ENCODE measurements around the gene BNC1.

DNA sequence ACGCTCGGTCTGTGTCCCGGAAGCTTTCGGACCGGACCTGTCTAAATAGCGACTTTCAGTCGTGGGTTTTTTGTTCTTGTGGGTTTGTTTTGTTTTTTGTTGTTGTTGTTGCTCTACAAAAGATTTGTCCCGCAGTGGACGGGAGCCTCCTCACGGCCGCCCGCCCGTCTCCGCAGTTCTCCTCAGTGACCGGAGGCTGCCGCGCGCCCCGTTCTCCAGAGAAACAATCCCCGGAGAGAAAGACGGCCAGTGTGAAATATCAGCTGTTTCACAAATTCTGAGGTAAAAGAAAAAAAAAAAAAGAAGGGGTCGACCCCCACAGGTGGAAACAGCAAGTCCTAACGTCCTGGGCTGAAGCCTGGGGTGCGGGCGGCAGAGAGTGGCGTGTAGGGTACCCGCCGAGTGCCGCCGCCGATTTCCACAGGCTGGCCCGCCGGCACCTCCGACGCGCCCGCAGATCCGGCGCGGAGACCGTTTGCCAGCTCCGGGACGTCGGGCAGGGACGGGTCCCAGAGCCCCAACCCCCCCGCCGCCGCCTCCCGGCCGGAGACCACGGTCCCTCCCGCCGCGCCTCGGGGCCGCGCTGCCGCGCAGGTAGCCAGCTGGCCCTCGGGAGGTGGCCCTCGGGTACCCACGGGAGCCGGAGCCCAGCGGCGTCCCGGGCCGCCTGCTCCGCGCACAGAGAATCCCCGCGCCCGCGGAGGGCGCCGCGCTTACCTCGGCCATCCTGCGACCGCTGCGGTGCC, 478 bp downstream of the BNC1 start:
- TF ChIP-seq, protein P1, sequence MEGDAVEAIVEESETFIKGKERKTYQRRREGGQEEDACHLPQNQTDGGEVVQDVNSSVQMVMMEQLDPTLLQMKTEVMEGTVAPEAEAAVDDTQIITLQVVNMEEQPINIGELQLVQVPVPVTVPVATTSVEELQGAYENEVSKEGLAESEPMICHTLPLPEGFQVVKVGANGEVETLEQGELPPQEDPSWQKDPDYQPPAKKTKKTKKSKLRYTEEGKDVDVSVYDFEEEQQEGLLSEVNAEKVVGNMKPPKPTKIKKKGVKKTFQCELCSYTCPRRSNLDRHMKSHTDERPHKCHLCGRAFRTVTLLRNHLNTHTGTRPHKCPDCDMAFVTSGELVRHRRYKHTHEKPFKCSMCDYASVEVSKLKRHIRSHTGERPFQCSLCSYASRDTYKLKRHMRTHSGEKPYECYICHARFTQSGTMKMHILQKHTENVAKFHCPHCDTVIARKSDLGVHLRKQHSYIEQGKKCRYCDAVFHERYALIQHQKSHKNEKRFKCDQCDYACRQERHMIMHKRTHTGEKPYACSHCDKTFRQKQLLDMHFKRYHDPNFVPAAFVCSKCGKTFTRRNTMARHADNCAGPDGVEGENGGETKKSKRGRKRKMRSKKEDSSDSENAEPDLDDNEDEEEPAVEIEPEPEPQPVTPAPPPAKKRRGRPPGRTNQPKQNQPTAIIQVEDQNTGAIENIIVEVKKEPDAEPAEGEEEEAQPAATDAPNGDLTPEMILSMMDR (IDR thresholded peaks at IDR 0.05): no peak
- TF ChIP-seq POLR2A (IDR thresholded peaks at IDR 0.05) (no peak), EP300 (IDR thresholded peaks at IDR 0.05) (no peak), POLR2AphosphoS5 (IDR thresholded peaks at IDR 0.05) (no peak)

Data from stomach (tissue), 4 donors.